Measurements from ENCODE around the gene ADCY1.

The ADCY1 gene

DNA sequence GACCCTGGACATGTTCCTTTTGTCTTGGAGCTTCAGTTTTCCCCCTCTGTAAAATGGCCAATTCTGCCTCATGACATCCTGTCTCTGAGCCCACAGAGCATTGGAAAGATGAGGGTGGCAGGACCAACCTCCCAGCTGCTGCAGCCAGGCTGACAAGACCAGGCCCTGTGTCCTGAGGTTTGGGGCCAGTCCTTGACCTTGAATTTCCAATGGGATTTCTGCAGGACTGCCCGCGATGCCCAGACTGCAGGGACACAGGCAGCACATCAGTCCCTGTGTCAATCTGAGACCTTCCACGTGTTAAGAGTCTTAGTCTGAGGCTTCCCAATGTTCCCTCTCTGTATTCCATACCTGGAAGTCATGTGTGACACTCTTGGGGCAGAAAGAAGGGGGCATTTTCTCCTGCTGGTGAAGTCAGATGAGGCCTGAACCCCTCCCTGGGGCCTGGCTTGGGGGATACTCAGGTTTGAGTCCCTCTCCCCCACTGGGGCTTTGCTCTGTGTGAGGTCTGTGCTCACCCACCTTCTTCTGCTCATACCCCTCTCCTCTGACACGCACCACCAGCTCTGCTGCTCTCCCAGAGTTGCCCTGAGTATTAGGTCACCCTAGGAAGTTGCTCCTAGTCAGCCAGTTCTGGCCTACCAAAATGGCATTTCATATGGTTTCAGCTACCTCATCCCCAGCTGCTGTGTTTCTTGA, 79.2 kb downstream of the ADCY1 start:
- no peak for DNase-seq

DNA sequence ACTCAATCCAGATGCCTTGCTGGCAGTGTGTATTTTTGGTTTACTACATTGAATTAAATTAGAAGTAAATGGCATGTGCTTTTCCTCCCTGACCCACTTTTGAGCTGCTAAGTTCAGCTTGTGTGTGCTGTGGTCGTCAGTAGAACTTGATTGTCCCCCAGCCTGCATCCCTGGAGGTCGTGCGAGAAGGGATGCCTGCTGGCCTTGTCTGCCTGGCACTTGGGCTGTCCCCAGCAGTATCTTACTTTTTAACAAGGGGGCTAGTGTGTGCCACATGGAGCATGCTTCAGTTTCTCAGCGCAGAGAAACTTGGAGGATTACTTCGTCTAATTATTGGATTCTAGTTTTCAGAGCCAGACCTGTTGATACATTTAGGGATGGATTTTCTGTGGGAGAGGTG, 80.2 kb downstream of the ADCY1 start:
- no peak for DNase-seq

DNA sequence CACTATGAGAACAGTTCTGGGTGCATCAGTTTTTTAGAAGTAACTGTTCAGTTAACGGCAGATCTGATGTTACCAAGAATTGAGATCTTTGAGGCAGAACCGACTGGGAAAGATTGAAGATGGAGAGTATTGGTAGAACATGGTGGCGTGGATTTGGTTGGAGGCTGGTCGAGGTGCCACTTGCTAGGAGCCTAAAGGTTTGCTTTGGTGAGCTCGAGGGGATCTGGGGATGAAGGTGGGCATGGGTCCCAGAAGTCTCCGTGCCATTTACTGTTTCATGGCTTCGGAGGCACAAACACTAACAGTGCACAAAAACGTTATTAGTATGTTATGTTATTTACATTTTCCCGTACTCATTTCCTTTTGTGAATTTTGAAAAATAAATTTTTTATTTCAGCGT, 81.4 kb downstream of the ADCY1 start:
- DNase-seq = no peak

DNA sequence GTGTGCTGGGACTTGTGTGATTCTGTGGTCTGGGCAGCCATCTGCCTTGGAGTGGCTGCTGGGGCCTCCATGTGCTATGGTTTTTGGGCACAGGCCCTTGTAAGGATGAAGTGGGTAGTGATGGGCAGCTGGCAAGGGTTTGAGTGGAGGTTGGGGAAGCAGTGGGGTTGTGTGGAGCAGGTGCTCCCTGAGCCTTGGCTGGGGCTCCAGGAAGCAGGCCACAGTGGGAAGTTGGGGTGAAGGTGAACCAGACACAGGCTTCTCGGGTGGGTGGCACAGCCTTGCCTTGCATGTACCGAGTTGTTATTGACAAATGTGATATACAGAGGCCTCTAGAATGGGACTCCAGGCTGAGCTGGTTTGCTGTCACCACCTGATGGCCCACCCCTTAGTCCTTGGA, 82.3 kb downstream of the ADCY1 start:
- no peak for DNase-seq

DNA sequence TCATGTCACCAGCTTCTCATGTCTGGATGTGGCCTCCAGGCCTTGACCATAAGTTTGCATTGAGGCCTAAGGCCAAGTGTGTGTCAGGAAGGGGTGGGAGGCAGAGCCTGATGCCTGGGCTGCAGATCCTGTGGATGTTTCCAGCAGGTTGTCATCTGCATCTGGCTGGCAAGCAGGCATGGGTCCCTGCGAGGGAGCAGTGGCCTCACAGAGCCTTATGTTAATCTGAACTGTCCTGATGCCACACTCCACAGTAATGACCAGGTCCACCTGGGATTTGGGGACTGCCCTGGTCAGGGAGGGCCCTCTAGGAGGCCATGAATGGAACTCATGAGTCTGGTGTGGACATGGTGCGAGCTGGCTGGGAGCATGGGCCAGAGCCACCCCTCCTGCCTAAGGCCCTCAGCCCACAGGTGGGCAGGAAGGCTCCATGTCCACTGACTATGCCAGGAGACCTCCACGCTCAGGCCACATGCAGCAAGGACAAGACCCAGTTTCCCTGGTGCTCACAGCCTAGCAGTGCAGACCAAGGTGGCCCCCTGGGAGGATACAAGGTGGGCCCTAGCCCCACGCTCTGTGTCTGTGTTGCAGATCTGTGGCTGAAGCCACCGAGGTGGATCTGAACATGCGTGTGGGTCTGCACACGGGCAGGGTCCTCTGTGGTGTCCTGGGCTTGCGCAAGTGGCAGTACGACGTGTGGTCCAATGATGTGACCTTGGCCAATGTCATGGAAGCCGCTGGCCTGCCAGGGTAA, 83.1 kb downstream of the ADCY1 start:
- no peak for DNase-seq

DNA sequence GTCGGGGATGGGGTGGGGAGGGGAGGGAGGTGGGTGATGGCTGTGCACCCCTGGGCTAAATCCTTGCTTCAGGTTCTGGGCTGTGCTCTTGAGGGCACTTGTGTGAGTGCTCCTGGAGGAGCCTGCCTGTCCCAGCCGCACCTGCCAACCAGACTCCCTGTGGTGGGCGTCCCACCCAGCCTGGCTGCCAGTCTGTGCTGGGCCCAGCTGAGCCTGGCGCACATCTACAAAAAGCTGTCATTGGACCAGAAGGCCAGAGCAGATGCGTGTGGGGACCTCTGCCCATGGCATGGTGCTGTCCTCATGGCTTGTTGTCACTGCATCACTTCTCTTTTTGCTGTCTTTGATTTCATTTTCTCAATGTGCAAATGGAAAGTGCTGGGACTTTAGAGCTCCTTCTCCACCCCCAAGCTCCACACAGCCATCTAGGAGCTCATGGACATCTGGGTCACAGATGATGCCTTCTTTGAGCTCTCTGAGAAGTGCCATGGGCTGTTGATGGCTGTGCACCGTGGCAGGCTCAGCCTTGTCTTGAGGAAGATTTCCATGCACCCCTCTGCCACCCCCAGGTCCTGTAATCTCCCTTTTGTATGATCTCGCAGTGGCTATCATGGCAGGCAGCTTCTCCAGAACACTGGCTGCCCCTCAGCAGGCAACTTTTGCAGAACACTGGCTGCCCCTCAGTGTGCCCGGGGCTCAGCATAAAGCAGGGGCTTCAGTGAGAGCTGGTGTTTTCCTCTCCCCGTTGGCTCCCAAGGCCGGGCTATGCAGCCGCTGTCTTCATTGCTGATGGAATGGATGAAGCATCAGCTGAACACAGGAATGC, 83.9 kb downstream of the ADCY1 start:
- DNase-seq = no peak

DNA sequence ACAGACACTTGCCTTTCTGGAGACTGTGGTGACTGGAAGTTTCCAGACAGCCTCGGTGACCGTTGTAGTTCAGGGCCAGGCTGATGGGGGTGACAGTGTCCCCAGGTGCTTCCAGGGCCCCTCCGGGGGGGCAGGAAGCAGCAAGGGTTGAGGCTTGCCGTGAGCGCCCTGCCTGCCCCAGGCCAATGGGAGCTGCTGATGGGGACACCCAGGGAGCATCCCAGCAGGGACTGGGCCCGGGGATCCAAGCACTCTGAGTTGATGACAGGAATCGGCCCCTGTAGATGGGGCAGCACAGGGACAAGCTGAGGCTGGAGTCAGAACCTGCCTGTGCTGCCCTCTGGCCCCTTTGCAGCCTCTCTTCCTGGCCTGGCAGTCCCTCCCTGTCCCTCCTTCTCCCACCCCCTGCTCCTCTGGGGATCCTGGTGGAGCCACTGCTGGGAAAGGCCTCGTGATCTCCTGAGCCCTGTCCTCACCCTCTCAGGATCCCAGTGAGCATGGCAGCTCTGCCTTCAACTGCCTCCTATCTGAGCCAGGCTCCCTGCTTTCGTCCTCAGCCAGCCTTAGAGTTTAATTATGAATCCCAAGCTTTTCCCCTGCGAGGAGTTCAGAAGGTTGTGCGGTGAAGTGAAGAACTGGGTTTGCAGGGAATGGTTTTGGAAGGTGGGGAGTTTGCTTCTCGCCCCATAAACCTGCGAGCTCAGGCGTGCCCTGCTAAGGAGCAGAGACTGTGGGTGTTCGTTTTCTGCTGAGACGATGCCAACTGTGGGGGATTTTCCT, 84.7 kb downstream of the ADCY1 start:
- DNase-seq = no peak

DNA sequence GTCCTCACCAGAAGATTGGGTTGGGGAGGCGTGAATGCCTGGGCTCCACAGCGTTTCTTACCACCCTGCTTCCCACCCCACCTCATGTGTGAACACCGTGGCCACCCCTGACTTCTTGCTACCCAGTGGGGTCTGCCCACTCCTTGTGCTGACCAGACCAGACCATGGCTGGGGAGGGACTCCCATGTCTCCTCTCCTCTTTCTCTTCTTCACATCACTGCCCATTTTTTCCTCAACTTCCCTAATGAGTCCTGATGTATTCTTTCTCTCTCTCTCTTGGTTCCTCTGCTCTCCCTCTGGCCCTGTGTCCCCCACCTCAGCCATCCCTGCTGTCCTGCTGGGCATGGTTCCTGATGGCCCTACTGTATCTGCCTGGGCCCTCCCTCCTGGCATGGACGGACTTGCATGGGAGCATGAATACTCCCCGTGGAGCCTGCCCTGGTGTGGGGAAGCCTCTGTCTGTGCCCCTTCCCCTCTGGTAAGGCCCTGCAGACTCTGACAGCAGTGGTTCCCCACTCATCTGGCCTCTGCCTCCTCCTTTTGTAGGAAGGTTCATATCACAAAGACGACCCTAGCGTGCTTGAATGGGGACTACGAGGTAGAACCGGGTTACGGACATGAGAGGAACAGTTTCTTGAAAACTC, 85.5 kb downstream of the ADCY1 start:
- no peak for DNase-seq

DNA sequence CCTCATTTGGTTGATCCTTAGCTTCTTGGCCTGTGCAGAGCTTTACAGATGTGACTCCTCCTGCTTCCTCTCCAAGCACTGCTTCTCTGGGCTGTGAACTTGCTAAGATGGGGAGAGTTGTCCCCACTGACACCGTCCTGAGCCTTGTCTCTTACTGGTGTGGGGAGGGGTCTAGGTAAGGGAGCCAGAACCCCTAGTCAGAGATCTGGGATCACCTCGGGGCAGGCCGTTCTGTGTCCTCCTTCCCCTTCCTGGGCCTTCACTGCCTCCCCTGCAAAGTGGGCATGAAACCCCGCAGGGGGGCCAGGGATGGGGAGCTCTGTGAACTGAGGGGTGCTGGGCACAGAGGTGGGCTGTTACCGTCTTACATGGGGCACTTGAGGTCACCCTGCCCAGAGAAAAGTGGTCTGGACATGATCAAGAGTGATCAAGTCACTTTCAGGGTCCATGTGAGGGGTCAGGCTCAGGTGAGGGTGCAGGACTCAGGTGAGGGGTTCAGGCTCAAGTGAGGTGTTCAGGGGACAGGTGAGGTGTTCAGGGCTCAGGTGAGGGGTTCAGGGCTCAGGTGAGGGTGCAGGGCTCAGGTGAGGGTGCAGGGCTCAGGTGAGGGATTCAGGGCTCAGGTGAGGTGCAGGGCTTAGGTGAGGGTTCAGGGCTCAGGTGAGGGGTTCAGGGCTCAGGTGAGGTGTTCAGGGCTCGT, 86.2 kb downstream of the ADCY1 start:
- no peak for DNase-seq

DNA sequence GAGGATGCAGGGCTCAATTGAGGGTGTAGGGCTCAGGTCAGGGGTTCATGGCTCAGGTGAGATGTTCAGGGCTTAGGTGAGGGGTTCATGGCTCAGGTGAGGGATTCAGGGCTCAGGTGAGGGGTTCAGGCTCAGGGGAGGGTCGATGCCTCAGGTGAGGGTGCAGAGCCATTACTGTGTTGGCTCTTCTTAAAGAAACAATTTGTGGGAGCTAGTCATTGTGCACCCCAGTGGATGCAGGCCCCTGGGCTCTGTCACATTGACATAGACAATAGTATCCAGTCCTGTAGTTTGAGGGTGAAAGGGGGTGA, 86.7 kb downstream of the ADCY1 start:
- no peak for DNase-seq

DNA sequence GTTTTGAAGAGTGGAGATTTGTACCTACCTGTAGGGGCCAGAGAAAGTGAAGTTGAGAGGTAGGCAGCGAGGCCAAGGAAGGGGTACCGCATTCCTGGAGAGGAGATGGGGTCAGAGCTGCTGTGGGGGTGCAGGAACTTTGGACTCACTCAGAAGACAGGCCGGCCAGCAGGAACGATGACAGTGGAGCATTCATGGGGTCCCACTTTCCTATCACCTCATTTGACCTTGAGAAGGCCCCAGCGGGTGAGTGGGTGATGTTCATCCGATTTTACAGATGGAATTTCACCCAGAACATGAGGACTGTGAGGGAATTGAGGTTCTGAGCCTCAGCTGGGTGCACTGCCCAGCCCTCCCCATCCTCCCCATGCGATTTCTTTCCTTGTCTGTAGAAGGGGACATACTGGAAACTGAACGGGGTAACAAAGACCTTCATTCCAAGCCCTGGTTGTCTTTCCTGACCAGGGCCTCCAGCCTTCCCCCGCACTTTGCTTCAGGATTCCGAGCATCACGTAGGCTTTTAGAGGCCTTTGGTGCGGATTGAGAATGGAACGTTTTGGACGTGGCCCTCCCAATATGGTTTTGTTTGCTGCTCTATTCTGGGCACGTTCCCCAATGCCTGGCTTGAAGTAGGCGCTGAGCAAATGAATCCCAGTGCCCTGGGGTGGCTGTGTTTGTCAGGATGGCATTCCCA, 87.3 kb downstream of the ADCY1 start:
- no peak for DNase-seq

DNA sequence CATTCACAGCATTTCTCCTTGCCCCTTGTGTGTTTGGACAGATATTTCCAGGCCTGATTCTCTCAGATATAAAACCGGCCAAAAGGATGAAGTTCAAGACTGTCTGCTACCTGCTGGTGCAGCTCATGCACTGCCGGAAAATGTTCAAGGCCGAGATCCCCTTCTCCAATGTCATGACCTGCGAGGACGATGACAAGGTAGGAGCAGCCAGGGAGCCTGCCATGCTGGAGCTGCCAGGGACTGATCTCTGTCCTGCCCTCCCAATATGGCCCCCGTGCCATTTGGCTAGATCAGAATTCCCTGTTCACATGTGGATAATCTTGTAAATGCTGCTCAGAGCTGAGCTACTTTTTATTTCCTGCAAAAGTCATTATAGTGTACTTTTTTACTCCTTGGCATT, 87.8 kb downstream of the ADCY1 start:
- no peak for DNase-seq

DNA sequence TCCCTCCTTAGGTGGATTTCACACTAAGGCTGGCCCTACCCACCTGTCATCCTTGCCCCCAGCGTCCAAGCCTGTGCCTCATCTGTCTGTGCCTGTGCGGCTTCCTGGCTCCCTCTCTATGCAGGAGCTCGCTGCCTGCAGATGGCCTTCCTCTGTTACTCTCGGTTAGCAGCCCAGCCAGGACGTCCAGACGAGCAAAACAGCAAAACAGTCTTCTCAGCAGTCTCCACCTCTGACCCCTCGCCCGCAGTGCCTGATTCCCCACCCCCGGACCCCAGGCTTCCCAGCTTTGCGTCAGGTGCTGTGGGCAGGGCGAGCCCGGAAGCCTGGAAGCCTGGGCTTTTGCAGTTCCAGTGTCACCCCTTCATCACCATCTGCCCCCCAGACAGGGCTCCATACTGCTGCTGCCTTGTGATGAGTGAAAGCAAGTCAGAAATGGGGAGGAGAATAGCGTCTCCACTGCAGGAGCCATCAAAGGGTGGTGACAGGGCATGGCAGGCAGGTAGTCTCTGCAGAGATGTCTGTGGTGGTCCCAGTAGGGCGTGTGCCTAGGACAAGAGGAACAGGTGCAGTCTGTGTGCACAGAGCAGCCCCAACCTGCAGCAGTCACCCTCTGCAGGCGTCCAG, 88.5 kb downstream of the ADCY1 start:
- DNase-seq = no peak

DNA sequence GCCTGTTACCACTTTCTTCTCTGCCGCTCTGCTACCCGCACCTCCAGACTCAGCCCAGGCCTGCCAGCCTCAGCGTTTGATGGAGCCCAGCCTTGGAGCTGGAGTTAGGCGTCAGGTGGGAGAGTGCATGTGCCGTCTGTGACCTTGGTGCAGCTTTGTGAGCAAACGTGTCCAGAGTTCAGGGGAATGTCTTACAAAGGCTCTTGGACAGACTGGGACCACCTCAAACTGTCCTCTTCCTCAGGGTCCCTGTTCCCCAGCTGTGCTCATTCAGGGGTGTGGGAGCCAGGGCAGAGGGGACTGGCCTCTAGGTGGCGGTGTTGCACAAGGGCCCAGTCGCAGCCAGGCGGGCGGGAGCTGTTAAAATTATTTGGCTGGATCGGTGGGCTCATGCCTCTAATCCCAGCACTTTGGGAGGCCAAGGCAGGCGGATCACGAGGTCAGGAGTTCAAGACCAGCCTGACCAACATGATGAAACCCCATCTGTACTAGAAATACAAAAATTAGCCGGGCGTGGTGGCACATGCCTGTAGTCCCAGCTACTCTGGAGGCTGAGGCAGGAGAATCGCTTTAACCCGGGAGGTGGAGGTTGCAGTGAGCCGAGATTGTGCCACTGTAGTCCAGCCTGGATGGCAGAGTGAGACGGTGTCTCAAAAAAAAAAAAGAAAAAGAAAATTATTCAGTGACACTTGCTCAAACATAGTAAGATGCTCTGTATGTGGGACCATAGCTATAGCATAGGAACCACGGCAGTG, 89.2 kb downstream of the ADCY1 start:
- DNase-seq = no peak

DNA sequence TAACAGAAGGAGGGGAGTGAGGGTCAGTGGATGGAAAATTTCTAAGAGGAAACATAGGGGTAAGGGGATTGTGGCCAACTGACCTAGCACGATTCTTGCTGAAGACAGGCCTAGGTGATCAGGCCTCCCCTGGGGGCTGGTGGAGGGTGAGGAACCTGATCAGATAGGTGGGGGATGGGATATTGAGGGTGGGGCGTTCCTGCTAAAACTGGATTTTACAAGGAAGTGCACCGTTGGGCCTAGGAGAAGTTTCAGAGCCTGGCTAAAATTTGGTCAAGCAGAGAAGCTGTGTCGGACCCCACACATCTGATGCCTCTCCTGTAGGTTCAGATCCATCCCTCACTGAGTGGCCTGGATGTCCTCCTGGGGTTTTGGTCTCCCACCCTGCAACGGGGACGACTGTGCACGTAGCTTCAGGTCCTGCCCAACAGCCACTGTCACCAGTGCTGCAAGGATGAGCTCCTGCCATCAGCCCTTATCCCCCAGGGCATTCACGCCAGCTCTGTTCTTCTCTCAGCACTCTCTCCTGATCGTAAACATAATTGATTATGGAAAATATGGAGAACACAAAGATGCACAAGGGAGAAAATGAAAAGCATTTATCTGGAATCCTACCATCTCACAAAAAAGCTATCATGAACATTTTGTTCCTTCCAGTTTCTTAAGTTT, 89.9 kb downstream of the ADCY1 start:
- no peak for DNase-seq

DNA sequence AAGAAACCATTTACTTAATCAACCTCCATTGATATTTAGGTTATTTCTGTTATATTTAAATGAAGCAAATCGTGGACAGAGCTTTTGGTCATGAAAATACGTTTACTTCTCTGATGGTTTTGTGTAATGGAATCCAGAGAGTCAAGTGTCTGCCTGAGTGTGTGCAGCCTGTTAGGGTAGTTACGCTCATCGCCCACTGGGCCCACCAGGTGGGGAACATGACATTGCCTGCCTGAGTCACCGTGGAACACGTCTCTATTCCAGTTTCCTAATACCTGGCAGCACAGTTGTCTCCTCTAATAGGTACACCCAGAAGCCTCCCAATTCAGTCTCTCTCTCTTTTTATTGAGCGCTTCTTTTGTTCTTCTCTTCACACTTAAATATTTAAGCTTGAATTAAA, 91.0 kb downstream of the ADCY1 start:
- DNase-seq = no peak

DNA sequence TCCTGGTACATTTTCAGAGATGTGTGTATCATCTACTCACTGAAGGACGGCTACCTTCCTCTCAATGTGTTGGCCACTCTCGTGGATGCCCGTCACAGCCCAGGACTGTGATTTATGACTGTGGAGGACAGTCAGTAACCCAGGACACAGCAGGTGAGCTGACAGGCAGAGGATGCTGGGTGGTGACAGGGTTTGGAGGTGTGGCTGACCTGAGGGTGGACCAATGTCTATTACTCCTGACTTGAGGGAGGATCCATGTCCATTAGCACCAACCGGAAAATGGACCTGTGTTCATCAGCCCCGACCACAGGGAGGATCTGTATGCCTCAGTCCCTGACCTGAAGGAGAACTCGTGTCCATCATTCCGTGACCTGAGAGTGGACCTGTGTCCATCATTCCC, 96.1 kb downstream of the ADCY1 start:
- no peak for DNase-seq

DNA sequence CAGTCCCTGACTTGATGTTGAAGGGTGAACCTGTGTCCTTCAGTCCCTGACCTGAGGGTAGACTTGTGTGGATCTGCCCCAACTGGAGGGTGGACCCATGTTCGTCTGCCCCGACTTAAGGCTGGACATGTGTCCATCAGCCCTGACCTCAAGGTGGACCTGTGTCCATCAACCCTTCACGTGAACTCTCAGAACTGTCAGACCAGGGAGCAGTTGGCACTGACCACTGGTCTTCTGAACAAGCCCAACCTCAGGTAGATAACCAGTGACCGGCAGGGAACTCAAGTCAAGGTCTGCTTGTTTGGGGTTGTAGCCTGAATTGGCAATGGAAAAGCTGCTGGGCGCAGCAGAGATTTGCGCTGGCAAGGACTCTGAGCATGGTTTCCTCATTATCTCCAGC, 96.5 kb downstream of the ADCY1 start:
- DNase-seq = no peak

DNA sequence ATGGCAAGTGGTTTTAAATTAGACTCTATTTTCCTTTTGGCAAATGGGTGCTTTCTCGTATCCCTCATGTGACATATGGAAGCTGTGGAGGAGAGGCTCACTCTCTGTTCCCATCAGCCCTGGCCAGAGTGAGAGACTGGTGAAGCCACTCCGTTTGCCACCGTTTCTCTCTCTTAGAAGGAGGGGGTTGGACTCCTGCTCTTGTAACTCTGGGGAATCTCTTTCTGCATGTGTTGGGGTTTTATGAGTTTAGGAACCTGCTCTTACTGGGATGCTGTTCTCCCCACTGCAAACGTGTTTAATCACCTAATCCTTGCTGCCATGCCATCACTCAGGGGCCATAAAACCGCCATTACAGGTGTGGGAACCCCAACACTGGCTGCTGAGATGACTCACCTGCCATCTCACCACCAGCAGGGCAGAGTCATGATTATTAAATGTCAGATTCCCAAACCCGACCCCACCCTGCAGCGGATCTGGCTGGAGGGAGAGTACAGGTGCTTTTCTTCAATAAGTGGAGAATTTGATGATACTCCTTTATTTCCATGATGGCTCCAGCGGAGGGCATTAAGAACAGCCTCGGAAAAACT, 103.2 kb downstream of the ADCY1 start:
- no peak for DNase-seq
